Measurements from ENCODE around the gene ACTN2. TPM values are rescaled to one million over a fixed set of nuclear protein-coding genes. Genes with fewer than 3 reads are reported as not detected.

The ACTN2 gene
- total RNA-seq, 8 experiments from 2014 or later: 0.35 to 5.0 (median 2.4) TPM; not detected in 1

DNA sequence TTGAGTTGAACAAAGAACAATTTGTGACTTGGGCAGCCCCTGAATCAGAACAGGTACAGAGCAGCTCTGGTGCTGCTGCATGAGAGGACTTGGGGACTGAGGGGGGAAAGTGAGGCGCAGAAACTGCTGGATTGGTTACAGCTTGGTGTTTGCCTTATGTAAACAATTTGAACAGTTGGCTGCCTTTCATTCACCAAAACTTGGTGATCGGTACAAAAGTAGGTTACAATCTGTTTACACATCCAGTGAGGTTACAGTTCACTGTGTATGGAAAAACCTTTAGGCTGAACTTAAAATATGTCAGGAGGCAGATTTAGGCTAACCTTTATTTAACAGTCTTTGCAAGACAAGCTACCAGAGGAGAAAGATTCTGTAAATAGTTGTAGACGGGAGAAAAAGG lies 80.2 kb downstream of the ACTN2 start:
- no peaks in the 10 kb centered on the region for H3K4me1 ChIP-seq (replicated peaks in 1 of 2)
- ATAC-seq (replicated peaks in 6 of 8): no peak
- in situ Hi-C loops (cut with MboI; ENCODE audit: low pct_unique_long_range_greater_than_20kb in 2 of 9, low sequenced_read_pairs in 9 of 9, unreplicated experiment in 9 of 9): loop anchor here in 1 of 9 experiments (25.0 kb wide), 1 partner anchor 621 kb away; no protein-coding TSS in a partner anchor
- no peak overlapping the region for H3K4me3 ChIP-seq
- WGBS, 10 experiments: 40 to 100% (median 86%) methylated on average over 1 to 3 of the region's 3 CpGs; no CpG with 5 or more reads in 2 of the 10 experiments
- H3K27ac ChIP-seq: no peak overlapping the region

DNA sequence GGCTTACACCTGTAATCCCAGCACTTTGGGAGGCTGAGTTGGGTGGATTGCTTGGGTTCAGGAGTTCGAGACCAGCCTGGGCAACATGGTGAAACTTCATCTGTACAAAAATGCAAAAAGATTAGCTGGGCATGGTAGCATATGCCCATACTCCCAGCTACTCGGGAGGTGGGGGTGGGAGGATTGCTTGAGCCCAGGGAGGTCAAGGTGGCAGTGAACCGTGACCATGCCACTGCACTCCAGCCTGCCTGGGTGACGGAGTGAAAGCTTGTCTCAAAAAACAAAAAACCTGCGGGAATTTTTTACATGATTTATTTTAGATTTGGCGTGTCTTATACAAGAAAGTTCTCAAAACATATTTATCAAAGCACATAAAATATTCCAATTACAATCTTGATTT lies 81.0 kb downstream of the ACTN2 start:
- Histone ChIP-seq H3K4me1 (replicated peaks in 1 of 2) (no peaks in the 10 kb centered on the region), H3K4me3 (no peak overlapping the region), H3K27ac (no peak overlapping the region)
- ATAC-seq (replicated peaks in 6 of 8): no peak
- WGBS, 10 experiments: 23 to 100% (median 73%) methylated on average over 1 to 6 of the region's 6 CpGs
- in situ Hi-C loops (cut with MboI; ENCODE audit: low pct_unique_long_range_greater_than_20kb in 2 of 9, low sequenced_read_pairs in 9 of 9, unreplicated experiment in 9 of 9): loop anchor here in 1 of 9 experiments (25.0 kb wide), 1 partner anchor 620 kb away; no protein-coding TSS in a partner anchor

DNA sequence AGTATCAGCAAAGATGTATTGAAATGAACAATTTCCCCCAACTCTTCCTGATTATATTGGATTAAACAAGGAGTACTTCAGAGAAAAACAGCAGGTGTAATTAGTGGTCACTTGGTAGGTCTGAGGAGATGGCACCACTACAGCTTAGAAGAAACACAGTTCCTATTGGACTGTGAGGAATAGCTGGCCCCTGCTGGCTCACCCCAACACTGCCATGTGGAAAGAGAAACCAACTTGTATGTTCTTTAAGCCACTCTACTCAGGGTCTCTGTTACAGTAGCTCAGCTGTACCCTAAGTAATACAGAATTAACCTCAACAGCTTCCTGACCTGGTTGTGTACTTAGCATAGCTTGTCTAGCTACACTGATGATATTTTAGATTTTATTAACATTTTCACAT lies 82.3 kb downstream of the ACTN2 start:
- peak in 1 of 8 experiments; percentile 44 for ATAC-seq (replicated peaks in 6 of 8)
- Histone ChIP-seq H3K4me3 (no peak overlapping the region), H3K27ac (no peak overlapping the region), H3K4me1 (replicated peaks in 1 of 2) (no peaks in the 10 kb centered on the region)
- in situ Hi-C loops (cut with MboI; ENCODE audit: low pct_unique_long_range_greater_than_20kb in 2 of 9, low sequenced_read_pairs in 9 of 9, unreplicated experiment in 9 of 9): loop anchor here in 1 of 9 experiments (25.0 kb wide), 1 partner anchor 619 kb away; no protein-coding TSS in a partner anchor

DNA sequence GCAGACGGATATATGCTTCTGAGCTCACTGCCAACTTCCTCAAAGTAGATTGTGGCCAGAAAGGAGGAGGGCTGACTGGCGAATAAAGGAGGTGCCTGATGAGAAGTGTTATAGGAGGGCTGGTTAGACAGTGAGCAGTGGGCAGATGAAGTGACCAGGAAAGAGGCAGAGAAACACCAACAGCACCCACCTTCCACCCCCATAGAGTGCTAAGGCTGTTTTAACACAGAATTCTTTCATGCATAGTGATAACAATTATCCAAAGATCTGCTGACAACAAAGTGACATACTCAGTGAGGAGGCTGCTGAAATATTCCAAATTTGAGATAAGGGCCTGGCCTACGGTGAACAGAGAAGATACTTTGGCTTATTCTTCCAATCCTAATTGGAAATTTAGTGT lies 87.6 kb downstream of the ACTN2 start:
- ATAC-seq (replicated peaks in 6 of 8): no peak
- Histone ChIP-seq H3K27ac (no peak overlapping the region), H3K4me3 (no peak overlapping the region), H3K4me1 (replicated peaks in 1 of 2) (no peaks in the 10 kb centered on the region)
- in situ Hi-C loops (cut with MboI; ENCODE audit: low pct_unique_long_range_greater_than_20kb in 2 of 9, low sequenced_read_pairs in 9 of 9, unreplicated experiment in 9 of 9): loop anchor here in 1 of 9 experiments (25.0 kb wide), 1 partner anchor 613 kb away; no protein-coding TSS in a partner anchor
- WGBS, 10 experiments: 17 to 100% (median 83%) methylated on average over 1 to 3 of the region's 3 CpGs; no CpG with 5 or more reads in 1 of the 10 experiments

DNA sequence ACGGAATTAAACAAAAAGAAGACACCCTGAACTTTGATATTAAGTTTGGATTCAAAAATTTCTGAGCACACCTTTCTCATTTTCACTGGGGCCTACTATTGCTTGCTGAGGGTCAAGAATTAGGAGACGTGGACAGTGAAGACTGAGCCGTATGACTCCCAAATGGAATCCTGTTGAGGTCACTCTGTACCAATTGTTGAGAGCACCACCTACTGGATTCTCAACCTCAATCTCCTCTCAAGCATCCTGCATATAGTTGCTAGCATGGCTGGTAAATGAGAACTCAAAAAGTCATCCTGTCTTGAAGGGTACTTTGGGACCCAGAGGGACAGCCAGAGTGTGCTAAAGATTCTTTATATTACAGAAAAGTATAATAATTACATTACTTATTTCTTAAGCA lies 88.6 kb downstream of the ACTN2 start:
- 0 to 100% (median 61%) methylated on average over 1 to 3 of the region's 3 CpGs; no CpG with 5 or more reads in 1 of the 10 experiments for WGBS, 10 experiments
- no peaks in the 10 kb centered on the region for H3K4me1 ChIP-seq (replicated peaks in 1 of 2)
- no peak overlapping the region for H3K4me3 ChIP-seq
- no peak overlapping the region for H3K27ac ChIP-seq
- in situ Hi-C loops (cut with MboI; ENCODE audit: low pct_unique_long_range_greater_than_20kb in 2 of 9, low sequenced_read_pairs in 9 of 9, unreplicated experiment in 9 of 9): loop anchor here in 1 of 9 experiments (25.0 kb wide), 1 partner anchor 612 kb away; no protein-coding TSS in a partner anchor
- ATAC-seq (replicated peaks in 6 of 8): peak in 3 of 8 experiments; percentile 76 to 86 (median 77)

DNA sequence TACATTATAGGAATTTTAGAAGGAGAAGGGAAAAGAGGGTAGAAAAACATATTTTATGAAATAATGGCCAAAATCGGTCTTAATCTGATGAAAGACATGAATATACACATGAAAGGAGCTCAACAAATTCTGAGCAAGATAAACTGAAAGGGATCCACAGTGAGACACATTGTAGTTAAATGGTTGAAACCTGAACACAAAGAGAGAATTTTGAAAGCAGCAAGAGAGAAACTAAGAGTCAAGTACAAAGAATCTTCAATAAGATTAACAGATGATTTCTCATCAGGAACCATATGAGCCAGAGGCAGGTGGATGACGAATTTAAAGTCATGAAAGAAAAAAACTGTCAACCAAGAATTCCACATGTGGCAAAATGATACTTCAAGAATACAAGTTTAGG lies 93.0 kb downstream of the ACTN2 start:
- 6 to 94% (median 75%) methylated on average over 2 of the region's 2 CpGs; no CpG with 5 or more reads in 1 of the 10 experiments for WGBS, 10 experiments
- H3K27ac ChIP-seq: no peak overlapping the region
- H3K4me1 ChIP-seq (replicated peaks in 1 of 2): no peaks in the 10 kb centered on the region
- in situ Hi-C loops (cut with MboI; ENCODE audit: low pct_unique_long_range_greater_than_20kb in 2 of 9, low sequenced_read_pairs in 9 of 9, unreplicated experiment in 9 of 9): no loop called here
- ATAC-seq (replicated peaks in 6 of 8): no peak
- no peak overlapping the region for H3K4me3 ChIP-seq

DNA sequence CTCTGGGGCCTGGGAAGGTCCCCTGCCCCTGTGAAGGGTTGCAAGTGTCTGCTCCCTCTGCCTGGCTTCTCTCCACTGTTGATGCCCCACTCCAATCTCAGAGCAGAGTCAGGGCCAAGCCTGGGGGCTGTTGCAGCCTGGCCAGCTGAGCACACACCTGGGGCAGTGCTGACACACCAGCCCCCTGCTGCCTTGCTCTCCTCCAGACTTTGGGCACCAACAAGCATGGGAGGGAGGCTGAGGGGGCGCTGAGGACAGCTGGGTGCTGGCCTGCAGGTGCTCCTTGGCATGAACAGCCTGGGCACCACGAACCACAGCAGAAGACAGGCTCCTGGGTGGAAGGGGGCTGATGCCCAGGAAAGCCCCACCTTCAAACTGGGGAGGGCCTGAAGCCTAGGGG lies 99.2 kb downstream of the ACTN2 start:
- WGBS, 10 experiments: 60 to 100% methylated on average over 1 of the region's 2 CpGs; no CpG with 5 or more reads in 8 of the 10 experiments
- Histone ChIP-seq H3K4me1 (replicated peaks in 1 of 2) (no peaks in the 10 kb centered on the region), H3K27ac (no peak overlapping the region), H3K4me3 (no peak overlapping the region)
- no peak for ATAC-seq (replicated peaks in 6 of 8)
- in situ Hi-C loops (cut with MboI; ENCODE audit: low pct_unique_long_range_greater_than_20kb in 2 of 9, low sequenced_read_pairs in 9 of 9, unreplicated experiment in 9 of 9): no loop called here

DNA sequence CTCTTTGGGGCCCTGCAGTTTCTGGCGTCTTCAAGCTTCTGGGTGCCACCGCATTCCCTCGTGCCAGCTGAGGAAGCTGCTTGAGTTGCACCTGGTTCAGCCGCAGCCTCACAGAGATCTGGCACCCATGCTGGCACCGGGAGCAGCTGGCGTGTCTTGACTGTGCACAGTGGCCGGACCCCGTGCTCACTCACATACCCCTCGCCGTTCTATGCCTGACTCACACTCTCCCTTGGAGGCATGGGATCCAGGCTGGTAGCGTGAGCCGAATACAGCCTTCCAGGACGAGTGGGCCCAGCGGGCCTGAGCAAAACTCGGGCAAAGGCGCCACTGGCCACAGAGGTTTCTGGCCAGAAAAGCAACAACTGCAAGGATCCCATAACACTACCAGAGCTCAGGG lies 100.2 kb downstream of the ACTN2 start:
- 88 to 94% (median 92%) methylated on average over 7 to 15 of the region's 16 CpGs; no CpG with 5 or more reads in 6 of the 10 experiments for WGBS, 10 experiments
- Histone ChIP-seq H3K4me3 (no peak overlapping the region), H3K4me1 (replicated peaks in 1 of 2) (no peaks in the 10 kb centered on the region), H3K27ac (no peak overlapping the region)
- ATAC-seq (replicated peaks in 6 of 8): no peak
- in situ Hi-C loops (cut with MboI; ENCODE audit: low pct_unique_long_range_greater_than_20kb in 2 of 9, low sequenced_read_pairs in 9 of 9, unreplicated experiment in 9 of 9): no loop called here

DNA sequence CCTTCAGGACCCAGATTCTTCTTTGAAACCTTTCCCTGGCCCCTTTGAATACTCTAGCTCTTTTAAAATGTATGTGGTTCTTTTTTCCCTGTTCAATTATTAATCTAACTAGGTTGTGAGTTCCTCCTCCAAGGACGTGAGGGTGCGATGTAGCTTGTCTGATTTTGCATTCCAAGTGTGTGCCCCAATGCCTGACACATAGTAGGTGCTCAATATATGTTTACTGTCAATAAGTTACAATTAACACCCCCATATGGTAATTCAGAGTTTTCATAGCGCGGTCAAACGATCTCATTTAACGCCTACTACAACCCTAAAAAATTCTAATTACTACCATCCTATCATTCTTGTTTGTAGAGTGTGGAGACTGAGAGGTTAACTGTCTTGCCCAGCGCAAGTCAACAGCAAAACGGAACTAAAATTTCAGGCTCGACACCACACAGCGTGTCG lies 108.3 kb downstream of the ACTN2 start:
- WGBS, 10 experiments: 0 to 39% (median 16%) methylated on average over 2 to 10 of the region's 11 CpGs; no CpG with 5 or more reads in 1 of the 10 experiments
- H3K4me3 ChIP-seq: peak overlapping the region; percentile 56 to 84 (median 77)
- in situ Hi-C loops (cut with MboI; ENCODE audit: low pct_unique_long_range_greater_than_20kb in 2 of 9, low sequenced_read_pairs in 9 of 9, unreplicated experiment in 9 of 9): no loop called here
- no peak for ATAC-seq (replicated peaks in 6 of 8)
- H3K27ac ChIP-seq: peak overlapping the region in 1 of 2 donors; percentile 1
- H3K4me1 ChIP-seq (replicated peaks in 1 of 2): peaks cover 3 to 12% of the 10 kb centered on the region in 2 donors

DNA sequence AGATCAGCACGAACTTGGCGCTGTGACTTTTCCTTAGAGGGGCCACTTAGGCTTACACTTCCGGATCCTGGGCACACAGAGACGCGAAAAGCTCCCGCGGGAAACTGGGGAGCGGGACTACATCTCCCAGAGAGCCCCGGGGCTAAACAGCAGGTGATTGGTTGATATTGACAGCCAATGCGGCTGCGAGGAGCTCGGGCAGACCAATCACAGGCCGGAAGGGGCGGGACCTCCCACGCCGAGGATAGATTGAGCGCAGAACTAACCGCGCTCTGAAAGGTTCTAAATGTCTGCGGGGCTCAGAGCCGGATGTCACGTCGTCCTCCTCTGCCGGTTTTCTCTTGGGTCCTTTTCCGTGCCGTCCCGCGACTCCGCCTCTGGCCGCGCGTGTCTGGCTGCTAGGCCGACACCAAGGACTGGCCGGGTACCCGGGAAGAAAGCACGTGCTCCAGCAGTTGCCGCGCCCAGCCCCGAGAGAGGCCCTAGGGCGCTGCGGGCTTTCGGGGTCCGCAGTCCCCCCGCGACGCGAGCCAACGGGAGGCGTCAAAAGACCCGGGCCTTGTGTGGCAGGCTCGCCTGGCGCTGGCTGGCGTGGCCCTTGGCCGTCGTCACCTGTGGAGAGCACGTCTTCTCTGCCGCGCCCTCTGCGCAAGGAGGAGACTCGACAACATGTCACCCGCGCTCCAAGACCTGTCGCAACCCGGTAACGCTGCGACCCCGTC lies 108.9 kb downstream of the ACTN2 start, which contains the start of gene MTR:
MTR (plus strand) TSS at position 258 of the 722 bp plus-strand sequence; CDS start at position 670, 412 bp downstream.
- Histone ChIP-seq H3K4me1 (replicated peaks in 1 of 2) (peaks cover 3 to 12% of the 10 kb centered on the region in 2 donors), H3K4me3 (peak within 1 kb of the TSS; percentile 56 to 84 (median 77)), H3K27ac (peak within 1 kb of the TSS; percentile 63 to 77)
- WGBS, 10 experiments: 0 to 1% (median 0%) methylated on average over 2 to 40 of the region's 67 CpGs; no CpG with 5 or more reads in 2 of the 10 experiments
- in situ Hi-C loops (cut with MboI; ENCODE audit: low pct_unique_long_range_greater_than_20kb in 2 of 9, low sequenced_read_pairs in 9 of 9, unreplicated experiment in 9 of 9): no loop called here
- peak; percentile 93 to 98 (median 96) for ATAC-seq (replicated peaks in 6 of 8)

DNA sequence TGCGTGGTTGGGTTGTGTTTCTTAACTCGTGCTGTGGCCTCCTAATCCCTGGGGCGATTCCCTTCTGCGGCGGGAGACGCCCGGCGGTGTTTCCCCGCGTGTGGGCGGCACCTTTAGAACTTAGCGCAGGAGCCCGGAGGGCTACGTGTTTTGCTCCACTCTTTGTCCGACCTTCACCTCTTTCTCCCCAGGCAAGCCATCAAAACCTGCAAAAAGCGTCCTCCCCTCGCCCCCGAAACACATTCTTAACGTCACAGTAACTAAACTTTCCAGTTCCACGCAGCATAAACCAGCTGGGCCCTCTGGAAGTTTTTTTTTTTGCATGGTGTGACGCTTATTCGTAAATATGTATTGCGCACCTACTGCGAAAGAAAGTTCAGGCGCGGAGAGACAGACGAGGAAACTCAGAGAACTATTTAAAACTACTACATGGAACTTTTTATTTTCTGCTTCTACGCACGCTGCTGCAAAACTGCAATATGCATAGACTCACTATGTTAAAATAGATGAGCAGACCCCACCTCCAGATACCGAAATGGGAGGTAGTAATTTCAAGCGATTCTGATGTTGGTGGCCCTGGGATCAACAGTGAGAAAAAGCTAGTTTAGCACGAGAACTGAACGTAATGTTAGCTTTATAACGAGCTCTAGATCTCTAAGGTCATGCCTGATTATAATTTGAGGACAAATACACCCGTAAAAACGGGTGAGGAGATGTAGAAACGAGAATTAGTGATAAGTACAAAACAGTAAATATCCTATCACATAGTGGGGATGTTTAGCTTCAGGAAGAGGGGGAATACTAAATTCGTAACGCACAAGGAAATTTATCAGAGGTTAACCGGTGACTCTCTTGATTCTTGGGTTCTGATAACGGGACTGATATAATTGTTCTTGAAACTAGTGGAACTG lies 109.7 kb downstream of the ACTN2 start:
- peak overlapping the region; percentile 63 to 77 for H3K27ac ChIP-seq
- ATAC-seq (replicated peaks in 6 of 8): peak in 3 of 8 experiments; percentile 0 to 1 (median 1)
- peak overlapping the region; percentile 56 to 84 (median 77) for H3K4me3 ChIP-seq
- peaks cover 3 to 12% of the 10 kb centered on the region in 2 donors for H3K4me1 ChIP-seq (replicated peaks in 1 of 2)
- in situ Hi-C loops (cut with MboI; ENCODE audit: low pct_unique_long_range_greater_than_20kb in 2 of 9, low sequenced_read_pairs in 9 of 9, unreplicated experiment in 9 of 9): no loop called here
- 0 to 10% (median 2%) methylated on average over 8 to 35 of the region's 41 CpGs for WGBS, 10 experiments

DNA sequence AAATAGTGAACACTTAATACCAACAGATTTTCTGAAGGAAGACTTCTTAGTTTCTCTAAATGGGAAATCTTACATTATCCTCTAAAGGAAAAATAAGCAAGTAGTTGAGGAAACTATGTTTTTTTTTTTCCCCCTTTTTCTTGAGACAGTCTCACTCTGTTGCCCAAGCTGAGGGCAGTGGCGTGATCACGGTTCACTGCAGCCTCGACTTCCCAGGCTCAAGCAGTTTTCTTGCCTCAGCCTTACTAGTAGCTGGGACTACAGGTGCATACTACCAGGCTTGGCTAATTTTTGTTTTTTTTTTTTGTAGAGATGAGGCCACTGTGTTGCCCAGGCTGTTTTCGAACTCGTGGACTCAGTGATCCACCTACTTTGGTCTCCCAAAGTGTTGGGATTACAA lies 112.7 kb downstream of the ACTN2 start:
- WGBS, 10 experiments: 87 to 100% (median 97%) methylated on average over 1 to 5 of the region's 5 CpGs; no CpG with 5 or more reads in 1 of the 10 experiments
- H3K4me1 ChIP-seq (replicated peaks in 1 of 2): peaks cover 3 to 12% of the 10 kb centered on the region in 2 donors
- in situ Hi-C loops (cut with MboI; ENCODE audit: low pct_unique_long_range_greater_than_20kb in 2 of 9, low sequenced_read_pairs in 9 of 9, unreplicated experiment in 9 of 9): no loop called here
- ATAC-seq (replicated peaks in 6 of 8): no peak
- H3K4me3 ChIP-seq: no peak overlapping the region
- no peak overlapping the region for H3K27ac ChIP-seq

Measured in motor neuron (in vitro differentiated cells).